ENCODE measurements around the gene IRF2BPL. TPM values are rescaled to one million over a fixed set of nuclear protein-coding genes. Genes with fewer than 3 reads are reported as not detected.
A peak's percentile ranks its signal among the peaks of the same experiment; 100 is the strongest.

IRF2BPL gene
- total RNA-seq, 1 donor, result 31.5 TPM

DNA sequence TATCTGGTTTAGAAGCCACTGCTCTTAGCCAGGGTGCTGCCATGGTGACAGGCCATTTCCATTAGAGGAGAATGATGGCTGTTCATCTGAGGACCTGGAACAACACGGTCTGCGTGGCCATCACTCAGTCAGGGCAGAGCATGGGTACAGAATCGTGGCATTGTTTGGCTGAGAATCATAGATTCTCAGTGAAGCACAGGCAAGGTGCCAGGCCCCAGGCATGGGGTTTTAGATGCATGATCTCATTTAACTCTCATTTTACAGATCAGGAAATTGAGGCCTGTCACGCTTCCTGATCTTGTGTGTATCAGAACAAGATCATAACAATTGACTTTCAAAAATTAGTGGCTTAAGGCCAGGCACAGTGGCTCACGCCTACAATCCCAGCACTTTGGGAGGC is 26.8 kb upstream of the IRF2BPL start:
- DNase-seq (ENCODE audit: low read depth in 2 of 3, low spot score in 2 of 3), result no peak

DNA sequence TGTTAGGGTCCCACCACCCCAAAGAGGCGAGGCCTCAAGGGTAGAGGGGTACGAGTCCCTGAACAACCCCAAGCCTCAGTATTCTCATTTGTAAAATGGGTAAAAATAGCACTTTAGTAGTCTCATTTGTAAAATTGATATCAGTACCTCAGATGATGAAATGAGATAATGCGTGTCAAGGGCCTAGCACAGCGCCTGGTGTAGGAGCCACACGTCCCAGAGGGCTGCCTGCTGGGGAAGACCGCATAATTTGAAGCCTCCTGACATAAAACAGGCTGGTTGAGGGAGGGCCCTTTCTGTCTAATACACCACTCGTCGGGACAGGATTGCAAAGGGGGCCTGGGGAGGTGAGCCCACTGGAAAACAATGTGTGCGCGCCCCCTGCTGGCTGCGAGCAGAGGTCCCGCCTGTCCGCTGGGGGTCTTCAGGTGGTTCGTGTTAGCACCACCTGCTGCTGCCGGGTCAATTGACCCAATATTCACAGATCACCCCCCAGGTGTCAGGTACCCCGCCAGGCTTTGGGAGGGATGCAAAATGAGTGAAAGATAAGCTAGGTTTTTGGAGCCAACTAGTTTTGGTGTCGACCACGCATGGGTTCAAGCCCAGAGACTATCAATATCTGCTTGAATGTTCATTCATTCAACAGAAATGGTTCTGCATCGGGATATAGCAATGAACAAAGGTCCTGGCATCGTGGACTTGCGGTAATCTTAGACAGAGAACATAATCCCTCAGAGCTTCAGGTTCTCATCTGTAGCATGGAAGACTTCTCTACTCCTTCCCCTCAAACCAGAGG is 24.7 kb upstream of the IRF2BPL start:
- peak; percentile 68 to 90 (median 88) for DNase-seq (ENCODE audit: low read depth in 2 of 3, low spot score in 2 of 3)

DNA sequence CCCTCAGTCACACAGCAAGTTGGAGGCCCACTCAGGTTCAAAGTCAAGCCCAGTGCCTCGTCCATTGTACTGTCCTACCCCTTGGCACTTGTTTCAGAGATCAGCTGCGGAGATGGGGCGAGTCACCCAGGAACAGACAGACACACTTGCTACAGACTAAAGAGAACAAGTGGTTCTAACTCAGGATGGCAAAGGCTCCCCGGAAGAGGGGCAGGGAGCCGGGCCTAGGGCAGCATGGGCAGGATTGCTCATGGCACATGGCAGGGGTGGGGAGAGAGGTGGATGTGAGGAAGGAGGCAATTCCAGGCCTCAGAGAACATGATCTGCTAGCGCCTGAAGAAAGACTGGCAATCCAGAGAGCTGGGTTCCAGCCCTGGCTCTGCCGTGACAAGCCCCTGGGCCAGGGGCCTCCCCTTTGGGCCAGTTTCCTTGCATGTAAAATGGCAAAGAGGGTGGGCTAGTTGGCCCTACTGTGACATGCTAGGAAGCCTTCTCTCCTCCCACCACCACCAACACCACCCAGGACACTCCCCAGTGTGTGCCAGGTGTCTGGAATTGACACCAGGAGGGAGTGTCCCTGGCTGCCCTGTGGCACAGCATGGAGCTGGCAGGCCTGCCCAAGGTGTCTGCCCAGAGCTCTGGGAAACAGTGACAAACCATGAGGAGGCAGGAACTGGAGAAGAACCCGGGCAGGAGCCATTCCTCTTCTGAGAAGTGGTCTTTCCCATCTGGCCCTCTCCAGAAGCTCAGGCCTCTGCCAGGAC is 24.0 kb upstream of the IRF2BPL start:
- DNase-seq (ENCODE audit: low read depth in 2 of 3, low spot score in 2 of 3), result no peak

DNA sequence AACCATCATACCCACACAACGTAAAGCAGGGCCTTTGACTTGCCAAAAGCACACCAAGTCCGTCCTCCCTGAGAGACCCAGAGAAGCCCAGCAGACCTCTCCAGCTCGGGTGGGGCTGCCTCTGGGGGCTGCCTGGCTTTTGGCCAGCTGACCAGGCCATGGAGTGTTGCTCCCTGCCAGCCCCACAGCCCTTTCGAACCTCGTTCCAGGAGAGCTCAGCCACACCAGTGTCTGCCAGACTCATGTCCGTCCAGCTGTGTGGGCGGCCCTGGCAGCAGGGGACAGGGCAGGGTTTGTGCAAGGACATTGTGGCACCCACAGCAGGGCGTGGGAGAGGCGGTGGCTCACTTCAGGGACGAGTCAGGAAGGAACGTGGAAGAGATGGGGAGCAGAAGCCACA is 22.6 kb upstream of the IRF2BPL start:
- no peak for DNase-seq (ENCODE audit: low read depth in 2 of 3, low spot score in 2 of 3)

DNA sequence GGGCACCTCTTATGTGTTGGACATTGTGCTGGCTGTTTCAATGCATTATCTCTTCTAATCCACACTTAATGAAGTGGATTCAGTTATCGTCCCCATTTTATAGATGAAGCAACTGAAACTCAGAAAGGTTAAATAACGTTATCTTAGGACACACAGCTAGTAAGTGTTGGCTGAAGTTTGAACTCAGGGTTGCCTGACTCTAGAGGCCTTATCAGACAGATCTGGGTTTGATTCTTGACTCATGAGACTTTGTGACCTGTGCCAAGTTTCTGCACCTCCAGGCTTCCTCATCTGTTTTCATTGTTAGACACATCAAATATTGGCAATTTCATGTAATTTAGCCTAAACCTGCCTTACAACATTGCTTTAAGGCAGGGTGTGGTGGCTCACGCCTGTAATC is 18.2 kb upstream of the IRF2BPL start:
- DNase-seq (ENCODE audit: low read depth in 2 of 3, low spot score in 2 of 3), result no peak

DNA sequence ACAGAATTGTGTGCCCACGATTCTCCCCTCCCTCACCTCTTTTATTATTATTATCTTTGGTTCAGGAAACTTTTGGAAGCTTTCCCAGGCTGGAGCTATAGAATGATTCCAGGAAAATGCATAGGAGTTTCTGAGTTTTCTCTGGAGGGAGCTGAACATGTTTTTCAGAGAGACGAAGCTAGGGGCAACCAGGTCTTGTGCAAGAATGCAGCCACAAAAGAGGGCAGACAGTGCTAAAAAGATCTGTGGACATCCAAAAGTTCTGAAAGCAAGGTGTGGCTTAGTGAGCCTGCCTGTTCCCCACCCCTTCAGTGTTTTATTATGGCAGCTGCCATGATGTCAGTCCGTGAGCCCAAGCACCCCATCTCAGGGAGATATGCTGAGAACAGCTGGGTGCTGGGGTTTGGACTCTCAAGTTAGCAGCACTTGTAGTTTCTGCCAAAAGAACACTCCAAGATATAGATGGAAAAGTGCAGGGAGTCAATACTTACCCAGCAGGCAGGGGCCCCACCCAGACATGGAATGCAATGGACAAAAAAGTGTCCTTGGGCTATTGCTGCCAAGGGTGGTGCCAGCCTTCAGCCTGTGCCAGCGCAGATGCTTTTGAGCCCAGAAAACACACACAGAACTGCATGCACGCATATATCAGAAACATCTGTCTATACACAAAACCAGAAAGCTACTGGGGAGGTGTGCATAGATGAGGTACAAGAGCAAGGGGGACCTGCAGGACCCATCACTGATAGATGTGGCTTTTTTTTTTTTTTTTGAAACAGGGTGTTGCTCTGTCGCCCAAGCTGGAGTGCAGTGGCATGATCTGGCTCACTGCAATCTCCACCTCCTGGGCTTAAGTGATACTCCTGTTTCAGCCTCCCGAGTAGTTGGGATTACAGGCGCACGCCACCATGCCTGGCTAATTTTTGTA is 17.0 kb upstream of the IRF2BPL start:
- DNase-seq (ENCODE audit: low read depth in 2 of 3, low spot score in 2 of 3), result no peak

DNA sequence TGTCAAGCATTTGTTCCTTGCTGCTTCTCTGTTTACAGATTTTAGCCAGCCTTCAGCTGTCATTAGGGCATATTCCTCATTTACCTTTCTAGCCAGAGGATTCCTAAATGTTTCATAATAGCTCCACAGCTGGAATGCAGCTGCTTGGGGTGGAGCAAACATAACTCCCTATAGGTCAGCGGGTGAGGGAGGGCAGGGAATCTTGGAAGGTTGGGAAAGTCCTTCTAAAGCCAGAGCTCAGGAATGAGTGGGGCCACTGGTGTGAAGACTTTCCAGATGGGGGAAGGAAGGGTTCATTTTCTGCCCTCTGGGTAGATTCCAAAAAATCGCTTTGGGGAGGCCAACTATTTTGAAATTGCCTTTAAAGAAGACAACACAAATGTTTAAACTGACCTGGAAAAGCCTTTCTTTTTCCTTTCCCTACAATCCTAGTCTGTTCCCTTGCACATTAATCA is 16.3 kb upstream of the IRF2BPL start:
- no peak for DNase-seq (ENCODE audit: low read depth in 2 of 3, low spot score in 2 of 3)

DNA sequence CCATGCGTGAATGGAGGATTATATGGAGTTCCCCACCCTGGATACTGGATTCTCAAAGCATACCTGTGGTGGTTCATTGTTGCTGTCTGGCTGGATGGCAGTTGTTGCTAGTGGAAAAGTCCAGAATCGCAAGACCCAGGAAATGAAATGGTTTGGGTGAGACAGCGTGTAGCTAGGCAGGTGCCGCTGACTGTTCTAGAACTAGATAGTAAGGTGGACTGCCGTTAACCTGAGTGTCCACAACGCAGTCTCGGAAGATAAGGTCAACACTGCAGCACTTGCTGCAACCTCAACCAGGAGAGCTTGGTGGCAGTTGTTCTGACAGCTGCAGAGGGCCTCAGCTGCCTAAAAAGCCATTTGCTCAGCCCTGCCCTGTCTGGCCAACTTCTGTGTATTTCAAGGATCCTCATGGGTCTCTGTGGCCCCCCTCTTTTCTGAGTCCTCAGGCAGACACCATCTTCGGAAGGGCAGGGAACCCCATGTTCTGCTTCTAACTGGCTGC is 15.5 kb upstream of the IRF2BPL start:
- DNase-seq (ENCODE audit: low read depth in 2 of 3, low spot score in 2 of 3), result no peak

DNA sequence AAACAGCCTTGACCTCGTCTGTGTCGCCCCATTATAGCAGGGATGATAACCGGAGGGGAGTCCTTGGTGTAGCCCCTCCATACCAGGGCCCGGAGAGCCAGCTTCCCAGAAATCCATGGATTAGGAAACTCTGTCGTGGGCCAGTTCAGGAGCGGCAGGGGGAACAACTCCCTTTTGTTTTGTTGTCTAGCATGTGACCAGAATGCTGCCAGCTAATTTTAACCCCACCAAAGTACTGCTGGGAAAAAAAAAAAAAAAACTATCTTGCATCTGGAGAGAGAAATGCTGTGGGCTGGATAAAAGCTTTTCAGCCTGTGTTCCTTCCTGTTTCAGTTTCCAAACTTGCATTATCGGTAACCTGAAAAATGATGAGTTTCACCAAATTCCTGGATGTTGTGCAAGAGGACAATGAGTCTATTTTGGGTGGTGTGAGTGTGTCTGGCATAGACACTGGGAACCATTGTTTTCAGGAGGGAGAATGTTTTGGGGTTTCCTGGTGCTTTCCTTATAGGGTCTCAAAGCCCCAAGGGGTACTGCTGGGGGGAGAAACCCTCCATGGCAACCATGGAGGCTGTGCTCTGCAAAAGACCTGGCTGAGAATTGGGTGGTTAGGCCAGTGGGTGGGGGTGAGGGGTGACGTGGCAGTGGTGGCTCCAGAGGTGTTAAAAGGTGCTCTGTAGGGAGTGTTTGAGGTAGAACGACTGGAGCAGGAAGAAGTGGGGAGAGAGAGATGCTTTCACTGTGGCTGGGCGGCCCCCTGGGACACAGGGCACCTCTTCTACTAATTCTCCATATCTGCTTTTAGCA is 14.9 kb upstream of the IRF2BPL start:
- peak in 1 of 3 donors; percentile 62 for DNase-seq (ENCODE audit: low read depth in 2 of 3, low spot score in 2 of 3)

DNA sequence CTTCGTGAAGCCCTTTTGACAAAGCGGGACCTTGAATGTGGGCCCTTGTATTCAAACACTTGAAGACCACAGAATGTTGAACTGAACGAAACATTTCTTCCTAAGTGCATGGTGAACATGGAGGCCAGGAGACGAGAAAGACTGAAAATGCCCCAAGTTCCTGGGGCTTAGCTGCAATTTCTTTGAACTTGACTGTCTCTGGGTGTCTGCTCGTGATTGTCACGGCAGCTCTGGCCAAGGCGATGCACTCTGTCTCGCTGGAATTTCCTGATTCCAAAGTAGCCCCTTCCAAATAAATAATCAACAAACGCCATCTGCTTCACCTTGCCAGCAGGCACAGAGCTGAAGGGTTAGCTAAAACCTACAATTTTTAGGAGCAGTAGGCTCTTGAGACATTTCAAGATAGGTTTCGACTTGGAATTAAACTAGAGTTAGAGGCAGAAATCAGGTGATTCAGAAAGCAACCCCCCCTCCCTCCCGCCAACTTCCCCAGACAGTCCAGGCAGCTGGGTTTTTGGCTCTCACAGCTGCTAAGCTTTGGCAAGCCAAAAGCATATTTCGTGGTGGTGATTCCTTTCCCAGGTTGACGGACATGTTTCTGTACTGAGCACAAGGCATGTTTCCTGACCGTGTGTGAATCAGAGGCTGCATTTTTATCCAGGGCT is 13.5 kb upstream of the IRF2BPL start:
- DNase-seq (ENCODE audit: low read depth in 2 of 3, low spot score in 2 of 3), result peak in 2 of 3 donors; percentile 73

DNA sequence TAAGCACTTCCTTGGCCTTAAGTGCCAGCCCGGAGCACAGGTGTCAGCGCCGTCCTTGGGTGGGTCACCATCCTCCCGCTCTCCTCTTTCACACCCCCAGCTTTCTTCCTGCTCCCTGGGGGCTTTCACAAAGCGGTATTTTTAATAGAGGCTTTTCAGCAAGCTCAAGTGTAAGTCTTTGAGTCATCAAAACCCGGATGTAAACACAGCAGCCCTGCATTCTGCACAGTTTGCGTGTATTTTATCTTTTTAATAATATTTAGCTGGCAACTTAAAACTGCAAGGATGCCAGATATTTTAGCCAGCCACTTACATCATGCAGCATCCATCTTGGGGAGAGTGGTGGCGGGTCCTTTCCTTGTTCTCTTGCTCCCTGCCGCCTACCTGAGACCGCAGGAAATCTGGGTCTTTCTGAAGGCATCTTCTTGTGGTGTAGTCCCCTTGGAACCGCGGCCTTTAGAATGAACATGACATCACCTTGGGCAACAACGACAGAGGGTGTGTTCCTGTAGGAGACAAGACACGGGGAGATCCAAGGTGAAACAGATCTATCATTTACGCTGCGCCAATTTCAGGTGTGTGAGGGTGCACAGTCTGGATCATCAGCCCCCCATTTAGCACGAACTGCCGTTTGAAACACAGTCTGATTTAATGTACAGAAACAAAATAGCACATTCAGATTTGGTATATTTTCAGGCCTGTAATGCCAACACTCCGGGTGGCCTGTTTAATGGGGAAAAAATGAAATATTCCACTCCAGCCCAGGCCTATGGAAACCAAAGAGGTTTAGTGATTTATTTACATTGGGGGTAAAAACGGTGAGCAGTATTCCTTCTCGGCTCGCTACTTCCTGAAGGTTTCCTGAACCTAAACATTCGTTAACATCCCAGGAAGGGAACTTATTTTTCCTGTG is 12.5 kb upstream of the IRF2BPL start:
- DNase-seq (ENCODE audit: low read depth in 2 of 3, low spot score in 2 of 3), result no peak

DNA sequence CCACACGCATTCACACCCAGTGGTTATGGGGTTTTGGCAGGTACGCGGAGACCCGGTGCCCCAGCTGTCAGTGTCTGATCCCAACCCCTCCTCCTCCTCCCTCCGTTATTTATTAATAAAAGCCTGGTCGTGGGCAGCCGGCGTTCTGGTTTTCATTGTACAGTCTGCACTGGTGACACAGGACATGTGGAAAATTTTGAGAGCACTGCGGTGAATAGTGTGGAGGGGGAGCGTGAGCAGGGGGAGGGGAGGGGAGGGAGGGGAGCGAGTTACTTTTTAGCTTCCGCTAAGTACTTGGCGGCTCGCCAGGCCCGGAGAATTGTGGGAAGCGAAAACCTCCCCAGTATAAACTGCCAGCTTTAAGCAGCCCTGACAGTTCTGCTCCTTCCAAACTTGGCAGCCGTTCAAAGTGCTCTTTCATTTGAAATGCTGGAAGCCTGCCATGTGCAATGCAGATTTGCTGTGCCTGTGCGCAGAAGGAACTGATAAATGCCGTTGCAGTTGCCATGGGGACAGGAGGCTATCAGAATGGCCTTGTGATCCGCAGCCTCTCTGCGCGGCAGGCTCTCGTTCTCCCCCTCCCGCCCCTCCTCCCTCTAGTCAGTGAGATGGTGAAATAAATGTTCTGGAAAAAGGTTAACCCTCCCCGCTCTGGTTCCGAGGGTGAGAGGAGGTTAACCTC is 11.7 kb upstream of the IRF2BPL start:
- DNase-seq (ENCODE audit: low read depth in 2 of 3, low spot score in 2 of 3), result peak; percentile 96 to 100 (median 99)

DNA sequence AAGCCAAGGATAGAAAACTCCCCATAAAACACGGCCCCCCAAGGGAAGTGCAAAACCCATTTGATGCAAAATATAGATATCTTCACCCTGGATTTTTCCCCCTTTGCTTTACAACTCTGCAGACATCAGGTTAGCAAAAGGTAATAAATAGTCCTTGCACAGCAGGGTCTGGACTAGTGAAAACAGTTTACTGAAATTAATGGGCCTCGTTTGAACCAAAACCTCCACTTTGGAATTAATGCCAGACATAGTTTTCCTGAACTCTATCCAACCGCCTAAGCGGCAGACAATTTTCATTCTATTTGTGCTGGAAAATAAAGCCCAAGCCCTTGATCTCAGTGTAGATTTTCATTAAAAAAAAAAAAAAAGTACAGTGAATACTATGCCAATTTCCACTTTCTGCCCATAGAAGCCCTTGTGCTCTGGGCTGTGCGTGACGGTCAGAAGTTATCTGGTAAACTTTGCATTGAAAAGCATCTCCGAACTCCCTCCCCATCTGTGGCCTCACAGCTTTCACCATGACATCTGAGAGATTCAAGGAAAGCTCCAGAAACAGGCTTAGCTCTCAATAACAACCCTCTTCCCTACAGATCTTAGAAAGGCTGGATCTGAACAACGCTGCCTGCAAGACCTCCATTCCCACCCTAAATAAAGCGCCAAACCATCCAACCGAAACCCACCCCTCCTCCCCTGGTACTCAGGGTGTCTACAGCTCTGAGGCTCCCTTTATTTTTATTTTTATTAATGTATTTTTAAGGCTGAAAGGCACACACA is 11.0 kb upstream of the IRF2BPL start:
- no peak for DNase-seq (ENCODE audit: low read depth in 2 of 3, low spot score in 2 of 3)

DNA sequence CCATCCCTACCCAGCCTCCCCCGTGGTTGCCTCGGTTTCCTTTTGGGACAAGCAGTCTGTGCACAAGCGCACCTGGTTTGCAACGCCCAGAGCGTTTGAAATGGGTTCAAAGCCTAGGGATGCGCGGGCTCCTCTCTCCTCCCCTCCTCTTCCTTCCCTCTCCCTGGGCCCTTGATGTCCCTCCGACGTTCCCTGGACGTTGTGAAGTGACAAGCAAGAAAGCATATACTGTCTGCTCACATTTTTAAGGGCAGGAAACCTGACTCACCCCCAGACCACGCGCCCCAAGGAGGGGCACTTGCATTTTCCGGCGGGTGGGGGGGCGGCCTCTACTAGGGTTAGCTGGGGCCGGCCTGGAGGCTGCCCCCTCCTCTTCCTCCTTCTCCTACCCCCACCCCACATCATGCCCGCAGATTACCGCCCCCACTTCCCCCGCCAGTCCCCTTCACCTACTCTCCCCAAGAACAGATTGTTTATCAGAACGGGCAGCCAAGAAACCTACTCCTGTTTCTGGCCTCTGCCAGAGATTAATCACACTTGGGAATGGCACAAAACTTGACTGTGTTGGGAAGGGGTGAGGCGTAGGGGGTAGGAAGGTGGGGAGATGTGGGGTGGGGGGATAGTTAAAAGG is 9.5 kb upstream of the IRF2BPL start:
- DNase-seq (ENCODE audit: low read depth in 2 of 3, low spot score in 2 of 3), result peak in 2 of 3 donors; percentile 69 to 87

DNA sequence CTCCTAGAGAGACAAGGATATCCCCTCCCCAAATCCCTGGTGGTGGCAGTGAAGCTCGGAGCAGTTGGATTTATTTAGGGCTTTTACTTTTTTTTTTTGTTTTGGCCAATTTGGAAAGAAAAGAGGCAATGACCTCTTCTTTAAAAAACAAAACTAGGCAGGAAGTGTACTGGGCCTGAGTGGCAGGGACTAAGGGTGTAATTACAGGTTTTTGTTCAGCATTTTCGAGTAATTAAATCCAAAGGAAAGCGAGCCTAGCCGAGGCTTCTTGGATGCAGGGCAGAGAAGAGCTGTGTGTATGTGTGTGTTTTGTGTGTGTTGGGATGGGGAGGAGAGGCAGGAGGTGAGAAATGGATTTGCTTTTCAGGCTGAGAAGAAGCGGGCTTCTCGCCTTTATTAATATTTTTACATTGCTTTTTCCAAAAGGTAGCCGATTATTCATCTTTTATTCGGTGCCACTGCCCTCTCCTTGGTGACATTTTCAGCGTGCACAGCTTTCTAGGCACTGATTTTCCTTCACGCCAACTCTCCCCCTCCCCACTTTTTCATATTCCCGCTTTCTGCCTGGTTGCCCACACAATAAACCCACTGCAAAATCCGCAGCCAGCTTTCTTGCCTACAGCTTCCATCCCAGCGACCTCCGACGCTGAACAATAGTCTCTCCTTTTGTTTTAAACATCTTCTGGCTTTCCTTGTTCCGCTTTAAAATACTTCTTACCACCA is 8.9 kb upstream of the IRF2BPL start:
- DNase-seq (ENCODE audit: low read depth in 2 of 3, low spot score in 2 of 3), result no peak

All from hematopoietic multipotent progenitor cell (in vitro differentiated cells).